PC-3 (cell line): Measurements from ENCODE around the gene TVP23C. TPM values are rescaled to one million over a fixed set of nuclear protein-coding genes. Genes with fewer than 3 reads are reported as not detected.

Experiments used
- ATAC-seq: fragments of 200-7000 bp; cut with Tn5 transposase; 2 replicates; pipeline ENCODE4 v1.9.1; 2020; ENCODE audit warnings: mild to moderate bottlenecking, moderate library complexity
- BruUV-seq: library from RNA; stranded (reverse); fragments of 400-500 nt; replicated peaks from 2 replicates; lab custom pipeline; 2021; lab: Mats Ljungman, UMichigan
- CTCF ChIA-PET: fragments of 300-600 bp; sonication (Branson Sonifier 250); formaldehyde crosslinking; loops from one replicate; lab custom pipeline; 2022; ENCODE audit warnings: antibody characterized with exemption; lab: Charles Lee
- POLR2A ChIA-PET: fragments of 300-600 bp; sonication (Branson Sonifier 250); formaldehyde crosslinking; loops from one replicate; lab custom pipeline; 2022; ENCODE audit warnings: antibody characterized with exemption; ENCODE audit not compliant: unreplicated experiment; lab: Charles Lee
- DNase-seq: peaks from one replicate; pipeline ENCODE4 v3.0.0-alpha.2; 2015
- H2AFZ ChIP-seq: fragments of 300-600 bp; sonication (generic); 2 replicates; pipeline ENCODE4 v1.6.0; 2016; ENCODE audit warnings: antibody characterized with exemption, low read length
- H3F3A ChIP-seq: fragments of 300-600 bp; sonication (generic); one replicate; pipeline ENCODE4 v1.6.0; 2017; ENCODE audit warnings: antibody characterized with exemption, low read length, control low read depth, mild to moderate bottlenecking; ENCODE audit not compliant: unreplicated experiment
- H3K27ac ChIP-seq: fragments of 300-600 bp; sonication (generic); 2 replicates; pipeline ENCODE4 v1.5.1; 2016; ENCODE audit warnings: mild to moderate bottlenecking, low read length
- H3K27me3 ChIP-seq: fragments of 300-600 bp; sonication (generic); 2 replicates; pipeline ENCODE4 v1.6.1; 2016; ENCODE audit warnings: low read length, mixed read lengths
- H3K36me3 ChIP-seq: fragments of 300-600 bp; sonication (generic); 2 replicates; pipeline ENCODE4 v1.6.1; 2016; ENCODE audit warnings: low read depth, mixed run types, low read length, mixed read lengths
- H3K4me1 ChIP-seq: fragments of 300-600 bp; sonication (generic); 2 replicates; pipeline ENCODE4 v1.5.1; 2016; ENCODE audit warnings: low read length; ENCODE audit not compliant: insufficient read depth
- H3K4me2 ChIP-seq: fragments of 300-600 bp; sonication (generic); 2 replicates; pipeline ENCODE4 v1.6.0; 2016; ENCODE audit warnings: low read length
- H3K4me3 ChIP-seq: fragments of 300-600 bp; sonication (generic); 2 replicates; pipeline ENCODE4 v1.5.1; 2016; ENCODE audit warnings: mild to moderate bottlenecking, low read length, mixed read lengths
- H3K79me2 ChIP-seq: fragments of 300-600 bp; sonication (generic); 2 replicates; pipeline ENCODE4 v1.6.1; 2017; ENCODE audit warnings: low read length, mixed read lengths
- H3K9ac ChIP-seq: fragments of 300-600 bp; sonication (generic); 2 replicates; pipeline ENCODE4 v1.6.0; 2016; ENCODE audit warnings: mild to moderate bottlenecking, low read length
- H3K9me2 ChIP-seq: fragments of 300-600 bp; sonication (generic); replicated peaks from 2 replicates; pipeline ENCODE4 v1.6.1; 2016; ENCODE audit warnings: mixed run types, low read length, mixed read lengths
- H3K9me3 ChIP-seq: fragments of 300-600 bp; sonication (generic); 2 replicates; pipeline ENCODE4 v1.6.1; 2016; ENCODE audit warnings: low read length, mixed read lengths
- H4K20me1 ChIP-seq: fragments of 300-600 bp; sonication (generic); 2 replicates; pipeline ENCODE4 v1.6.1; 2016; ENCODE audit warnings: low read length, mixed read lengths
- EZH2 ChIP-seq: fragments of 300-600 bp; sonication (generic); IDR thresholded peaks from one replicate; pipeline ENCODE4 v1.6.1; 2017; ENCODE audit warnings: antibody characterized with exemption, mild to moderate bottlenecking, low read length; ENCODE audit not compliant: unreplicated experiment
- EZH2phosphoT487 ChIP-seq: fragments of 300-600 bp; sonication (generic); IDR thresholded peaks from 2 replicates; pipeline ENCODE4 v1.6.1; 2018; ENCODE audit warnings: mild to moderate bottlenecking, antibody characterized with exemption, low read length, borderline replicate concordance
- intact Hi-C: fragments of 100-400 bp; cut with micrococcal nuclease; formaldehyde crosslinking; loops from 2 replicates; pipeline ENCODE4 v1.9.0; 2023
- total RNA-seq: library from RNA; depleted of rRNA; stranded (reverse); fragments of >200 nt; gene quantifications from 2 replicates; pipeline ENCODE4 v1.2.3, GENCODE V29; 2014
- TF ChIP-seq, protein P1 (sequence below): fragments of 300-600 bp; sonication (generic); conservative IDR thresholded peaks from 2 replicates; pipeline ENCODE4 v1.5.1; 2017; ENCODE audit warnings: antibody characterized with exemption, low read depth, mild to moderate bottlenecking, low read length

Gene TVP23C
- total RNA-seq, 1 experiment from 2014 or later, result 23.7 TPM

DNA sequence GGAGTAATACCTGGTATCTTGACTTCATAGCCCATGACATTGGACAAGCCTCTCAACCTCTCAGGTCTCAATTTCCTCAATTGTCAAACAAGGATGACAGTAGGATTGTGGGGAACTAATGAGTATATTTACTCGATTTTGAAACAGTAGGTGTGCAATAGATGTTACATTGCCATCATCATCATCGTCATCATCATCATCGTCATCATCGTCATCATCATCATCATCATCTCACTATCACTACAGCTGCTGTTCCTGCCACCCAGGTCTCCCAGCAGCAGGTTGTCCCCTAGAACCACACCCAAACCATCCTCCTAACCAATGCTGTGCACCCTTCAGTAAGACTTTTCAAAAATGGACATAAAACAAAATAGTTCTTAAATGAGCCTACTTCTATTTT lies 71.1 kb downstream of the TVP23C start:
- H3K9ac ChIP-seq, result no peak overlapping the region
- intact Hi-C loops, result no loop called here
- no TSS peak for BruUV-seq

DNA sequence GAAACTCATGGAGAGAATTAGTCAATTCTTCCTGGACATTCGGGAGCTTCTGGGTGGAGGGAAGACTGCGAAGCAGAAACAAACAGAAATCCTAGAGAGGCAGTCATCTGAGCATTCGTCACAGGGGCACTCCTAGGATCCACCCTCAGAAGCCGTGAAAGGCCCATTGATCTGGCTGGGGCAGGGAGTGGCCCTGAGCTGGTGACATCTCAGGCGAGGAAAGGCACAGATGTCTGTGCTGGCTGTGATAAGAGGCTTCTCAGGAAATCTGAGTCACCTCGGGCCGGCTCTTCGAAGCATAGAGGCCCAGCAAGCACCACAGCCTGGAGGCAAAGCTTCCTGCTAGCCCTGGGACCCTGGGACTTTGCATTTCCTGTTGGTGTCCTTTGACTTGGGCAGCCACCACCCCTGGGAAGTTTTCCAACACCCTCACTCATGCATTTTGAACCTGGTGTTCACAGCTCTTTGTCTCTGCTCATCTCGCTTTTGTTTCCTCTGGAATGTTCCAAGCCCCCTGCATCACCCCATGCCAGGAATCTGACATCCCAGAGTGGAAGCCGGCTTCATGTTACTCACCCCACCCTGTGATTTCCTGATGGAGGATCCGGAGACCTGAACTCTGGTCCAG lies 72.5 kb downstream of the TVP23C start:
- ATAC-seq (peak; percentile 95), DNase-seq (peak; percentile 74)
- BruUV-seq, result no TSS peak
- POLR2A ChIA-PET, result no interaction called here
- intact Hi-C loops, result no loop called here
- CTCF ChIA-PET, result interaction anchor here (1.4 kb wide), 1 partner anchor 12 kb away, joined by 6 read pairs; no protein-coding TSS in a partner anchor
- H3K4me3 ChIP-seq, result no peak overlapping the region
- no peaks in the 10 kb centered on the region for H3K9me2 ChIP-seq
- no peaks in the 10 kb centered on the region for H3K27me3 ChIP-seq
- no peaks in the 10 kb centered on the region for H4K20me1 ChIP-seq
- peak overlapping the region; percentile 40; the same call in 1 of the 2 replicates for H3K4me2 ChIP-seq
- peaks cover 13% of the 10 kb centered on the region for H3K4me1 ChIP-seq
- H3K36me3 ChIP-seq, result no peaks in the 10 kb centered on the region
- peak overlapping the region; percentile 2; the same call in 1 of the 2 replicates for H2AFZ ChIP-seq
- H3K79me2 ChIP-seq, result no peaks in the 10 kb centered on the region
- peak overlapping the region; percentile 58 for H3K9ac ChIP-seq
- peak overlapping the region; percentile 88 for H3K27ac ChIP-seq
- no peak for TF ChIP-seq EZH2
- TF ChIP-seq EZH2phosphoT487, result no peak
- TF ChIP-seq, protein P1, sequence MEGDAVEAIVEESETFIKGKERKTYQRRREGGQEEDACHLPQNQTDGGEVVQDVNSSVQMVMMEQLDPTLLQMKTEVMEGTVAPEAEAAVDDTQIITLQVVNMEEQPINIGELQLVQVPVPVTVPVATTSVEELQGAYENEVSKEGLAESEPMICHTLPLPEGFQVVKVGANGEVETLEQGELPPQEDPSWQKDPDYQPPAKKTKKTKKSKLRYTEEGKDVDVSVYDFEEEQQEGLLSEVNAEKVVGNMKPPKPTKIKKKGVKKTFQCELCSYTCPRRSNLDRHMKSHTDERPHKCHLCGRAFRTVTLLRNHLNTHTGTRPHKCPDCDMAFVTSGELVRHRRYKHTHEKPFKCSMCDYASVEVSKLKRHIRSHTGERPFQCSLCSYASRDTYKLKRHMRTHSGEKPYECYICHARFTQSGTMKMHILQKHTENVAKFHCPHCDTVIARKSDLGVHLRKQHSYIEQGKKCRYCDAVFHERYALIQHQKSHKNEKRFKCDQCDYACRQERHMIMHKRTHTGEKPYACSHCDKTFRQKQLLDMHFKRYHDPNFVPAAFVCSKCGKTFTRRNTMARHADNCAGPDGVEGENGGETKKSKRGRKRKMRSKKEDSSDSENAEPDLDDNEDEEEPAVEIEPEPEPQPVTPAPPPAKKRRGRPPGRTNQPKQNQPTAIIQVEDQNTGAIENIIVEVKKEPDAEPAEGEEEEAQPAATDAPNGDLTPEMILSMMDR, result no peak
- no peaks in the 10 kb centered on the region for H3F3A ChIP-seq
- no peaks in the 10 kb centered on the region for H3K9me3 ChIP-seq

More for the DNA sequence above, 71.1 kb downstream of the TVP23C start:
- TF ChIP-seq EZH2 (no peak), EZH2phosphoT487 (no peak)
- TF ChIP-seq, protein P1, result no peak
- Histone ChIP-seq H3K4me3 (no peak overlapping the region), H3K4me1 (peaks cover 13% of the 10 kb centered on the region), H3K4me2 (no peak overlapping the region), H3K27ac (peak overlapping the region; percentile 88; the same call in 1 of the 2 replicates), H4K20me1 (no peaks in the 10 kb centered on the region), H3K27me3 (no peaks in the 10 kb centered on the region), H3K9me3 (no peaks in the 10 kb centered on the region), H2AFZ (no peak overlapping the region), H3K36me3 (0 out of 2 replicates have a peak, but pooled peaks cover 4% of the 10 kb centered on the region), H3K9me2 (no peaks in the 10 kb centered on the region), H3K79me2 (no peaks in the 10 kb centered on the region), H3F3A (no peaks in the 10 kb centered on the region)
- CTCF ChIA-PET, result no interaction called here
- no peak for DNase-seq
- POLR2A ChIA-PET, result no interaction called here
- no peak for ATAC-seq

DNA sequence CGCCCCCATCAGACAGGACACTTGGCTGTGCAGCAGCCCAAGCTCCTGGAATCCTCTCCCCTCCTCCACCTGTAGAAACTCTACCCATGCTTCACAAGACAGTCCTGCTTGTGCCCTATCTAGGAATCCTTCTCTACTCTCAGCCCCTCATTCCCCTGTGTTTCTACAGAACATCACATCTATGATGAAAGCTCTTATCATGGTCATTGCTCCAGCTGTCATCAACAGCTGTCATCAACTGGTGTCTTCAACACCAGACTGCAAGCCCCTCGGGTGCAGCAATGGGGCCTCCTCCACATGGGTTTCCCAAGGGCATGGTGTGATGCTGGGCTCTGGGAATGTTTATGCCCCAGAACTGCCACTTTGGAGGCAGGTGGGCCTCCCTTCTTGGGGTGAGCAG lies 74.7 kb downstream of the TVP23C start:
- no peak for TF ChIP-seq EZH2
- no peak for TF ChIP-seq EZH2phosphoT487
- TF ChIP-seq, protein P1, result no peak
- intact Hi-C loops, result no loop called here
- BruUV-seq, result no TSS peak
- ATAC-seq (no peak), DNase-seq (no peak)
- no peak overlapping the region for H3K4me2 ChIP-seq
- H3K9me2 ChIP-seq, result no peaks in the 10 kb centered on the region
- no peaks in the 10 kb centered on the region for H3K36me3 ChIP-seq
- no peaks in the 10 kb centered on the region for H4K20me1 ChIP-seq
- no peak overlapping the region for H3K4me3 ChIP-seq
- ChIA-PET CTCF (no interaction called here), POLR2A (no interaction called here)
- no peaks in the 10 kb centered on the region for H3K9me3 ChIP-seq
- no peaks in the 10 kb centered on the region for H3K27me3 ChIP-seq
- H3K79me2 ChIP-seq, result no peaks in the 10 kb centered on the region
- H3K4me1 ChIP-seq, result peaks cover 13% of the 10 kb centered on the region
- no peak overlapping the region for H3K9ac ChIP-seq
- H2AFZ ChIP-seq, result no peak overlapping the region
- no peak overlapping the region for H3K27ac ChIP-seq
- no peaks in the 10 kb centered on the region for H3F3A ChIP-seq
